GM10266 (cell line): ENCODE results near the gene ST6GAL1.
A peak's percentile ranks its signal among the peaks of the same experiment; 100 is the strongest.

ENCODE experiments used
- DNase-seq: peaks from one replicate; pipeline ENCODE4 v3.0.0; 2012; ENCODE audit errors: extremely low spot score
- CTCF ChIP-seq: IDR thresholded peaks from 2 replicates; pipeline ENCODE4 v1.5.1; 2012; ENCODE audit warnings: mild to moderate bottlenecking, low read depth; ENCODE audit not compliant: control insufficient read depth, insufficient read depth; ENCODE audit errors: missing control alignments

ST6GAL1 gene

GRCh38 chr3:187063286-187064121 is 133.2 kb downstream of the ST6GAL1 start:
- TF ChIP-seq CTCF, result no peak
- no peak for DNase-seq

GRCh38 chr3:187064210-187065115 is 134.1 kb downstream of the ST6GAL1 start:
- no peak for TF ChIP-seq CTCF

GRCh38 chr3:187066228-187066995 is 136.1 kb downstream of the ST6GAL1 start:
- DNase-seq, result peak; percentile 62
- peak; percentile 55 for TF ChIP-seq CTCF

More at GRCh38 chr3:187064210-187065115, 134.1 kb downstream of the ST6GAL1 start:
- DNase-seq, result no peak

- no peak for DNase-seq
- no peak for TF ChIP-seq CTCF
Observed at GRCh38 chr3:187068787-187069186, 138.5 kb downstream of the ST6GAL1 start.

GRCh38 chr3:187069857-187070516 is 139.7 kb downstream of the ST6GAL1 start:
- DNase-seq, result no peak
- no peak for TF ChIP-seq CTCF

GRCh38 chr3:187072102-187072501 is 141.8 kb downstream of the ST6GAL1 start:
- no peak for TF ChIP-seq CTCF
- DNase-seq, result no peak
